Lower leg skin (tissue), 3 donors: ENCODE measurements around the gene P2RY2.

Experiments
- POLR2A ChIP-seq, 2 donors: fragments of 450-650 bp; IDR thresholded peaks; one replicate each; pipeline ENCODE4 v1.6.1; 2016 to 2017; ENCODE audit warnings: antibody characterized with exemption in 2 of 2, mild to moderate bottlenecking in 1 of 2, moderate library complexity in 1 of 2
- TF ChIP-seq, protein P1 (sequence below), 3 donors: fragments of 450-650 bp; IDR thresholded peaks; one replicate each; pipeline ENCODE4 v1.5.1; 2016; ENCODE audit warnings: antibody characterized with exemption in 3 of 3, mild to moderate bottlenecking in 3 of 3, moderate library complexity in 2 of 3

GRCh38 chr11:73221451-73221850 is 3.4 kb downstream of the P2RY2 start:
- TF ChIP-seq, protein P1, sequence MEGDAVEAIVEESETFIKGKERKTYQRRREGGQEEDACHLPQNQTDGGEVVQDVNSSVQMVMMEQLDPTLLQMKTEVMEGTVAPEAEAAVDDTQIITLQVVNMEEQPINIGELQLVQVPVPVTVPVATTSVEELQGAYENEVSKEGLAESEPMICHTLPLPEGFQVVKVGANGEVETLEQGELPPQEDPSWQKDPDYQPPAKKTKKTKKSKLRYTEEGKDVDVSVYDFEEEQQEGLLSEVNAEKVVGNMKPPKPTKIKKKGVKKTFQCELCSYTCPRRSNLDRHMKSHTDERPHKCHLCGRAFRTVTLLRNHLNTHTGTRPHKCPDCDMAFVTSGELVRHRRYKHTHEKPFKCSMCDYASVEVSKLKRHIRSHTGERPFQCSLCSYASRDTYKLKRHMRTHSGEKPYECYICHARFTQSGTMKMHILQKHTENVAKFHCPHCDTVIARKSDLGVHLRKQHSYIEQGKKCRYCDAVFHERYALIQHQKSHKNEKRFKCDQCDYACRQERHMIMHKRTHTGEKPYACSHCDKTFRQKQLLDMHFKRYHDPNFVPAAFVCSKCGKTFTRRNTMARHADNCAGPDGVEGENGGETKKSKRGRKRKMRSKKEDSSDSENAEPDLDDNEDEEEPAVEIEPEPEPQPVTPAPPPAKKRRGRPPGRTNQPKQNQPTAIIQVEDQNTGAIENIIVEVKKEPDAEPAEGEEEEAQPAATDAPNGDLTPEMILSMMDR (IDR thresholded peaks at IDR 0.05), result no peak
- TF ChIP-seq POLR2A (IDR thresholded peaks at IDR 0.05), result no peak
